ENCODE results near the gene MUC13.

DNA sequence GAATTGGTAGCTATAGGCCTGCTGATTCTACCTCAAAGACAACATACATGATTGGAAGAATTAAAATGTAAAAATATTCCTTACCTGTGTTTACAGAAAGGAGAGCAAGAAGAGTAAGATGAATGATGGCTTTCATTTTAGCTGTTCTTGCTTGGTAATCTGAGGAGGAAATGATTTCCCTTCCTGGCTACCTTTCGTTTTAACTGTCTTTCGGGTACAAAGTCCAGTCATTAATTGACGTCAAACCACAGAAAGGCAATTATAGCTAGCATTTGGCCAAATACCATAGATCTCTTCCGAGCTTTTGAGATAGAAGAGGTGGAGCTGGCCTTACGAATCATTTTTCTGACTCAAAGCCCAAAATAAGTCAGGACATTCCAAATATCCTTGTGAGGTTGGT is at the start of gene MUC13:
- TF ChIP-seq CTCF (conservative IDR thresholded peaks at IDR 0.05; ENCODE audit: low read depth, low read length) = no peak
- no peak for TF ChIP-seq EZH2 (IDR thresholded peaks at IDR 0.05; ENCODE audit: borderline replicate concordance, low read depth, low read length, poor library complexity, severe bottlenecking)
